ENCODE measurements around the gene ZC3H7B.

Gene ZC3H7B

GRCh38 chr22:41308054-41308453 is 6.7 kb downstream of the ZC3H7B start:
- Histone ChIP-seq H3K9me3 (ENCODE audit: control insufficient read depth, insufficient read depth, low read depth, low read length) (no peaks in the 10 kb centered on the region), H3K27ac (ENCODE audit: low read depth, low read length) (no peak overlapping the region), H3K9ac (ENCODE audit: low read length) (no peak overlapping the region), H3K36me3 (ENCODE audit: control insufficient read depth, insufficient read depth, low read length) (peaks cover 24% of the 10 kb centered on the region), H3K4me3 (ENCODE audit: low read depth, low read length) (no peak overlapping the region), H3K4me1 (ENCODE audit: control insufficient read depth, insufficient read depth, low read length) (peaks cover 21% of the 10 kb centered on the region), H3K27me3 (ENCODE audit: control insufficient read depth, insufficient read depth, low read length) (no peaks in the 10 kb centered on the region)

- Histone ChIP-seq H3K27me3 (ENCODE audit: control insufficient read depth, insufficient read depth, low read length) (no peaks in the 10 kb centered on the region), H3K4me3 (ENCODE audit: low read depth, low read length) (no peak overlapping the region), H3K4me1 (ENCODE audit: control insufficient read depth, insufficient read depth, low read length) (peaks cover 17% of the 10 kb centered on the region; the same call in 1 of the 2 replicates), H3K9me3 (ENCODE audit: control insufficient read depth, insufficient read depth, low read depth, low read length) (no peaks in the 10 kb centered on the region), H3K36me3 (ENCODE audit: control insufficient read depth, insufficient read depth, low read length) (peaks cover 24% of the 10 kb centered on the region), H3K9ac (ENCODE audit: low read length) (no peak overlapping the region), H3K27ac (ENCODE audit: low read depth, low read length) (no peak overlapping the region)
These were observed 7.2 kb downstream of the ZC3H7B start for GRCh38 chr22:41308544-41308947.

- Histone ChIP-seq H3K9me3 (ENCODE audit: control insufficient read depth, insufficient read depth, low read depth, low read length) (no peaks in the 10 kb centered on the region), H3K4me1 (ENCODE audit: control insufficient read depth, insufficient read depth, low read length) (peaks cover 17% of the 10 kb centered on the region; the same call in 1 of the 2 replicates), H3K9ac (ENCODE audit: low read length) (no peak overlapping the region), H3K4me3 (ENCODE audit: low read depth, low read length) (no peak overlapping the region), H3K36me3 (ENCODE audit: control insufficient read depth, insufficient read depth, low read length) (peaks cover 23% of the 10 kb centered on the region), H3K27ac (ENCODE audit: low read depth, low read length) (no peak overlapping the region), H3K27me3 (ENCODE audit: control insufficient read depth, insufficient read depth, low read length) (no peaks in the 10 kb centered on the region)
These were observed 9.0 kb downstream of the ZC3H7B start for GRCh38 chr22:41310336-41310735.

GRCh38 chr22:41311487-41311886 is 10.2 kb downstream of the ZC3H7B start:
- H3K9me3 ChIP-seq (ENCODE audit: control insufficient read depth, insufficient read depth, low read depth, low read length): no peaks in the 10 kb centered on the region
- peaks cover 17% of the 10 kb centered on the region; the same call in 1 of the 2 replicates for H3K4me1 ChIP-seq (ENCODE audit: control insufficient read depth, insufficient read depth, low read length)
- no peak overlapping the region for H3K9ac ChIP-seq (ENCODE audit: low read length)
- no peak overlapping the region for H3K4me3 ChIP-seq (ENCODE audit: low read depth, low read length)
- no peak overlapping the region for H3K27ac ChIP-seq (ENCODE audit: low read depth, low read length)
- peaks cover 19% of the 10 kb centered on the region for H3K36me3 ChIP-seq (ENCODE audit: control insufficient read depth, insufficient read depth, low read length)
- H3K27me3 ChIP-seq (ENCODE audit: control insufficient read depth, insufficient read depth, low read length): no peaks in the 10 kb centered on the region

GRCh38 chr22:41314821-41315220 is 13.5 kb downstream of the ZC3H7B start:
- Histone ChIP-seq H3K27me3 (ENCODE audit: control insufficient read depth, insufficient read depth, low read length) (no peaks in the 10 kb centered on the region), H3K4me3 (ENCODE audit: low read depth, low read length) (no peak overlapping the region), H3K9ac (ENCODE audit: low read length) (no peak overlapping the region), H3K9me3 (ENCODE audit: control insufficient read depth, insufficient read depth, low read depth, low read length) (no peaks in the 10 kb centered on the region), H3K36me3 (ENCODE audit: control insufficient read depth, insufficient read depth, low read length) (peaks cover 6% of the 10 kb centered on the region; the same call in 1 of the 2 replicates), H3K4me1 (ENCODE audit: control insufficient read depth, insufficient read depth, low read length) (peaks cover 7% of the 10 kb centered on the region; the same call in 1 of the 2 replicates), H3K27ac (ENCODE audit: low read depth, low read length) (no peak overlapping the region)

- H3K27ac ChIP-seq (ENCODE audit: low read depth, low read length): no peak overlapping the region
- H3K4me3 ChIP-seq (ENCODE audit: low read depth, low read length): no peak overlapping the region
- H3K27me3 ChIP-seq (ENCODE audit: control insufficient read depth, insufficient read depth, low read length): no peaks in the 10 kb centered on the region
- peaks cover 7% of the 10 kb centered on the region; the same call in 1 of the 2 replicates for H3K4me1 ChIP-seq (ENCODE audit: control insufficient read depth, insufficient read depth, low read length)
- no peak overlapping the region for H3K9ac ChIP-seq (ENCODE audit: low read length)
- H3K9me3 ChIP-seq (ENCODE audit: control insufficient read depth, insufficient read depth, low read depth, low read length): no peaks in the 10 kb centered on the region
- peaks cover 6% of the 10 kb centered on the region for H3K36me3 ChIP-seq (ENCODE audit: control insufficient read depth, insufficient read depth, low read length)
These were observed 14.3 kb downstream of the ZC3H7B start for GRCh38 chr22:41315586-41315985.

GRCh38 chr22:41320416-41321240 is 19.3 kb downstream of the ZC3H7B start:
- Histone ChIP-seq H3K4me1 (ENCODE audit: control insufficient read depth, insufficient read depth, low read length) (no peaks in the 10 kb centered on the region), H3K9ac (ENCODE audit: low read length) (no peak overlapping the region), H3K36me3 (ENCODE audit: control insufficient read depth, insufficient read depth, low read length) (peaks cover 37% of the 10 kb centered on the region)

GRCh38 chr22:41324821-41325528 is 23.6 kb downstream of the ZC3H7B start:
- no peaks in the 10 kb centered on the region for H3K9me3 ChIP-seq (ENCODE audit: control insufficient read depth, insufficient read depth, low read depth, low read length)
- no peak overlapping the region for H3K9ac ChIP-seq (ENCODE audit: low read length)
- peaks cover 74% of the 10 kb centered on the region for H3K36me3 ChIP-seq (ENCODE audit: control insufficient read depth, insufficient read depth, low read length)
- no peak overlapping the region for H3K4me3 ChIP-seq (ENCODE audit: low read depth, low read length)
- no peaks in the 10 kb centered on the region for H3K27me3 ChIP-seq (ENCODE audit: control insufficient read depth, insufficient read depth, low read length)
- H3K27ac ChIP-seq (ENCODE audit: low read depth, low read length): no peak overlapping the region
- H3K4me1 ChIP-seq (ENCODE audit: control insufficient read depth, insufficient read depth, low read length): no peaks in the 10 kb centered on the region

More at GRCh38 chr22:41320416-41321240, 19.3 kb downstream of the ZC3H7B start:
- Histone ChIP-seq H3K9me3 (ENCODE audit: control insufficient read depth, insufficient read depth, low read depth, low read length) (no peaks in the 10 kb centered on the region), H3K27me3 (ENCODE audit: control insufficient read depth, insufficient read depth, low read length) (no peaks in the 10 kb centered on the region), H3K27ac (ENCODE audit: low read depth, low read length) (no peak overlapping the region), H3K4me3 (ENCODE audit: low read depth, low read length) (no peak overlapping the region)

- Histone ChIP-seq H3K36me3 (ENCODE audit: control insufficient read depth, insufficient read depth, low read length) (peaks cover 74% of the 10 kb centered on the region), H3K9me3 (ENCODE audit: control insufficient read depth, insufficient read depth, low read depth, low read length) (no peaks in the 10 kb centered on the region), H3K4me1 (ENCODE audit: control insufficient read depth, insufficient read depth, low read length) (no peaks in the 10 kb centered on the region), H3K27me3 (ENCODE audit: control insufficient read depth, insufficient read depth, low read length) (no peaks in the 10 kb centered on the region), H3K4me3 (ENCODE audit: low read depth, low read length) (no peak overlapping the region), H3K27ac (ENCODE audit: low read depth, low read length) (no peak overlapping the region), H3K9ac (ENCODE audit: low read length) (no peak overlapping the region)
These were observed 25.8 kb downstream of the ZC3H7B start for GRCh38 chr22:41327124-41327523.

GRCh38 chr22:41330169-41330568 is 28.8 kb downstream of the ZC3H7B start:
- no peak overlapping the region for H3K4me3 ChIP-seq (ENCODE audit: low read depth, low read length)
- H3K27ac ChIP-seq (ENCODE audit: low read depth, low read length): no peak overlapping the region
- peaks cover 82% of the 10 kb centered on the region for H3K36me3 ChIP-seq (ENCODE audit: control insufficient read depth, insufficient read depth, low read length)
- no peak overlapping the region for H3K9ac ChIP-seq (ENCODE audit: low read length)
- no peaks in the 10 kb centered on the region for H3K4me1 ChIP-seq (ENCODE audit: control insufficient read depth, insufficient read depth, low read length)
- no peaks in the 10 kb centered on the region for H3K9me3 ChIP-seq (ENCODE audit: control insufficient read depth, insufficient read depth, low read depth, low read length)
- H3K27me3 ChIP-seq (ENCODE audit: control insufficient read depth, insufficient read depth, low read length): no peaks in the 10 kb centered on the region

Measured in HUES6 (cell line).